ENCODE data around the gene ITIH1.

- TF ChIP-seq, protein P1, sequence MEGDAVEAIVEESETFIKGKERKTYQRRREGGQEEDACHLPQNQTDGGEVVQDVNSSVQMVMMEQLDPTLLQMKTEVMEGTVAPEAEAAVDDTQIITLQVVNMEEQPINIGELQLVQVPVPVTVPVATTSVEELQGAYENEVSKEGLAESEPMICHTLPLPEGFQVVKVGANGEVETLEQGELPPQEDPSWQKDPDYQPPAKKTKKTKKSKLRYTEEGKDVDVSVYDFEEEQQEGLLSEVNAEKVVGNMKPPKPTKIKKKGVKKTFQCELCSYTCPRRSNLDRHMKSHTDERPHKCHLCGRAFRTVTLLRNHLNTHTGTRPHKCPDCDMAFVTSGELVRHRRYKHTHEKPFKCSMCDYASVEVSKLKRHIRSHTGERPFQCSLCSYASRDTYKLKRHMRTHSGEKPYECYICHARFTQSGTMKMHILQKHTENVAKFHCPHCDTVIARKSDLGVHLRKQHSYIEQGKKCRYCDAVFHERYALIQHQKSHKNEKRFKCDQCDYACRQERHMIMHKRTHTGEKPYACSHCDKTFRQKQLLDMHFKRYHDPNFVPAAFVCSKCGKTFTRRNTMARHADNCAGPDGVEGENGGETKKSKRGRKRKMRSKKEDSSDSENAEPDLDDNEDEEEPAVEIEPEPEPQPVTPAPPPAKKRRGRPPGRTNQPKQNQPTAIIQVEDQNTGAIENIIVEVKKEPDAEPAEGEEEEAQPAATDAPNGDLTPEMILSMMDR (IDR thresholded peaks at IDR 0.05; ENCODE audit: extremely low read depth in 1 of 2, insufficient read depth in 1 of 2, low read depth in 1 of 2, low read length in 2 of 2) = no peak
- TF ChIP-seq POLR2A (IDR thresholded peaks at IDR 0.05; ENCODE audit: low read depth, low read length) = no peak
- TF ChIP-seq MYC (IDR thresholded peaks at IDR 0.05; ENCODE audit: low read depth, low read length) = no peak
- TF ChIP-seq, protein P2, sequence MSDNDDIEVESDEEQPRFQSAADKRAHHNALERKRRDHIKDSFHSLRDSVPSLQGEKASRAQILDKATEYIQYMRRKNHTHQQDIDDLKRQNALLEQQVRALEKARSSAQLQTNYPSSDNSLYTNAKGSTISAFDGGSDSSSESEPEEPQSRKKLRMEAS (IDR thresholded peaks at IDR 0.05; ENCODE audit: insufficient read depth, insufficient read length) = no peak
- TF ChIP-seq POLR2AphosphoS5 (IDR thresholded peaks at IDR 0.05; ENCODE audit: insufficient read depth, low read depth, low read length) = no peak
- no peak for TF ChIP-seq FOS (IDR thresholded peaks at IDR 0.05; ENCODE audit: borderline replicate concordance, insufficient read depth, low read length)
These were observed 7.5 kb upstream of the ITIH1 start for GRCh38 chr3:52769786-52770455.

Data from endothelial cell of umbilical vein (primary cell).